H1 (cell line): ENCODE measurements around the gene SYT2. TPM values are rescaled to one million over a fixed set of nuclear protein-coding genes. Genes with fewer than 3 reads are reported as not detected.

Source experiments
- CTCF ChIA-PET: fragments of 300-600 bp; sonication (Branson Sonifier 250); formaldehyde crosslinking; loops from one replicate; lab custom pipeline; 2021; ENCODE audit not compliant: partially characterized antibody; lab: Charles Lee
- POLR2A ChIA-PET: fragments of 300-600 bp; sonication (Branson Sonifier 250); formaldehyde crosslinking; loops from one replicate; lab custom pipeline; 2021; ENCODE audit warnings: inconsistent platforms; ENCODE audit not compliant: partially characterized antibody; lab: Charles Lee
- DNase-seq, 2 experiments: peaks; one replicate each; pipeline versions ENCODE4 v3.0.0 to v3.0.0-alpha.2; 2010 to 2022; ENCODE audit warnings: low spot score in 2 of 2, low read depth in 1 of 2, mixed read lengths in 1 of 2
- FAIRE-seq: peaks from 2 replicates; lab custom pipeline; 2011; peaks lifted over from hg19 to GRCh38; lab: Jason Lieb, UNC
- H2AFZ ChIP-seq: 2 replicates; pipeline ENCODE4 v1.8.1; 2012; ENCODE audit warnings: low read length, inconsistent platforms
- H2AK5ac ChIP-seq: 2 replicates; pipeline ENCODE4 v1.6.1; 2013; ENCODE audit warnings: low read depth, low read length
- H2BK120ac ChIP-seq: replicated peaks from 2 replicates; pipeline ENCODE3; 2013; ENCODE audit warnings: low read depth, low read length, inconsistent platforms
- H2BK12ac ChIP-seq: 2 replicates; pipeline ENCODE4 v1.6.1; 2013; ENCODE audit warnings: low read depth, low read length
- H2BK15ac ChIP-seq: 2 replicates; pipeline ENCODE4 v1.6.1; 2013; ENCODE audit warnings: low read length
- H2BK20ac ChIP-seq: 2 replicates; pipeline ENCODE4 v1.6.1; 2013; ENCODE audit warnings: low read length
- H2BK5ac ChIP-seq: 2 replicates; pipeline ENCODE4 v1.6.1; 2013; ENCODE audit warnings: low read depth, low read length
- H3K14ac ChIP-seq: 2 replicates; pipeline ENCODE4 v1.6.1; 2013; ENCODE audit warnings: inconsistent platforms; ENCODE audit not compliant: insufficient read length
- H3K18ac ChIP-seq: 2 replicates; pipeline ENCODE4 v1.6.1; 2013; ENCODE audit warnings: low read length; ENCODE audit errors: extremely low read depth
- H3K23ac ChIP-seq: 2 replicates; pipeline ENCODE4 v1.6.1; 2013; ENCODE audit warnings: inconsistent platforms; ENCODE audit not compliant: insufficient read length
- H3K23me2 ChIP-seq: 2 replicates; pipeline ENCODE4 v1.6.1; 2013; ENCODE audit warnings: low read depth, low read length
- H3K27ac ChIP-seq: 2 replicates; pipeline ENCODE4 v1.6.1; 2011; ENCODE audit warnings: low read depth, low read length, inconsistent platforms
- H3K27me3 ChIP-seq, 4 experiments: replicated peaks in 1 of 4; 1 replicate in 1 of 4; 2 replicates in 3 of 4; pipeline versions ENCODE4 v1.6.1 to v1.8.1; 2011 to 2013; ENCODE audit warnings: low read length in 3 of 4, mild to moderate bottlenecking in 3 of 4, inconsistent platforms in 2 of 4, mixed read lengths in 2 of 4, moderate library complexity in 1 of 4; ENCODE audit not compliant: control insufficient read depth in 3 of 4, insufficient read depth in 3 of 4; ENCODE audit errors: extremely low read depth in 1 of 4
- H3K36me3 ChIP-seq, 4 experiments: 2 replicates each; pipeline versions ENCODE4 v1.6.1 to v1.8.1; 2011 to 2013; ENCODE audit warnings: mild to moderate bottlenecking in 4 of 4, low read length in 3 of 4, moderate library complexity in 2 of 4, control low read depth in 1 of 4, inconsistent platforms in 1 of 4; ENCODE audit not compliant: insufficient read depth in 4 of 4, control insufficient read depth in 2 of 4
- H3K4ac ChIP-seq: replicated peaks from 2 replicates; pipeline ENCODE3; 2013; ENCODE audit warnings: low read length, low read depth, mixed read lengths, inconsistent platforms; ENCODE audit not compliant: insufficient read length
- H3K4me1 ChIP-seq, 4 experiments: replicated peaks in 1 of 4; 1 replicate in 1 of 4; 2 replicates in 3 of 4; pipeline versions ENCODE4 v1.6.1 to v1.8.1; 2011 to 2013; ENCODE audit warnings: low read length in 3 of 4, inconsistent platforms in 2 of 4, mixed read lengths in 1 of 4; ENCODE audit not compliant: insufficient read depth in 4 of 4, control insufficient read depth in 3 of 4
- H3K4me2 ChIP-seq, 2 experiments: 2 replicates each; pipeline versions ENCODE4 v1.6.1 to v1.8.1; 2011 to 2013; ENCODE audit warnings: low read depth in 2 of 2, low read length in 2 of 2, control low read depth in 1 of 2, inconsistent platforms in 1 of 2, mild to moderate bottlenecking in 1 of 2; ENCODE audit not compliant: insufficient read depth in 1 of 2
- H3K4me3 ChIP-seq, 4 experiments: fragments of 200-600, 300-600 bp in 1 of 4; sonication (generic), shearing (Covaris generic), sonication (Bioruptor Twin) in 1 of 4; 2 replicates each; pipeline versions ENCODE4 v1.5.1 to v1.8.1; 2011 to 2016; ENCODE audit warnings: low read length in 4 of 4, low read depth in 3 of 4, control low read depth in 2 of 4, inconsistent platforms in 2 of 4, mild to moderate bottlenecking in 2 of 4, mixed read lengths in 1 of 4, moderate library complexity in 1 of 4; ENCODE audit not compliant: insufficient read depth in 2 of 4; ENCODE audit errors: extremely low read depth in 1 of 4
- H3K56ac ChIP-seq: replicated peaks from 2 replicates; pipeline ENCODE3; 2013; ENCODE audit warnings: low read depth, mild to moderate bottlenecking, mixed read lengths, low read length, inconsistent platforms; ENCODE audit not compliant: insufficient read length
- H3K79me1 ChIP-seq: 2 replicates; pipeline ENCODE4 v1.6.1; 2013; ENCODE audit warnings: low read depth, low read length, control low read depth
- H3K79me2 ChIP-seq, 2 experiments: 2 replicates each; pipeline versions ENCODE4 v1.6.1 to v1.8.1; 2012 to 2013; ENCODE audit warnings: low read length in 2 of 2, mild to moderate bottlenecking in 2 of 2, inconsistent platforms in 1 of 2; ENCODE audit not compliant: insufficient read depth in 2 of 2, control insufficient read depth in 1 of 2
- H3K9ac ChIP-seq, 4 experiments: replicated peaks in 1 of 4; 1 replicate in 1 of 4; 2 replicates in 3 of 4; pipeline versions ENCODE4 v1.6.1 to v1.8.1; 2011 to 2013; ENCODE audit warnings: low read depth in 3 of 4, low read length in 3 of 4, control low read depth in 2 of 4, mild to moderate bottlenecking in 2 of 4, moderate library complexity in 2 of 4, inconsistent platforms in 1 of 4; ENCODE audit errors: extremely low read depth in 1 of 4
- H3K9me3 ChIP-seq, 2 experiments: 2 replicates each; pipeline versions ENCODE4 v1.6.1 to v1.8.1; 2012 to 2013; ENCODE audit warnings: mild to moderate bottlenecking in 2 of 2, moderate library complexity in 2 of 2, control low read depth in 1 of 2, inconsistent platforms in 1 of 2, low read depth in 1 of 2, low read length in 1 of 2, mixed read lengths in 1 of 2; ENCODE audit not compliant: insufficient read depth in 2 of 2
- H4K20me1 ChIP-seq, 2 experiments: replicated peaks in 1 of 2; 2 replicates each; pipeline versions ENCODE3 to v1.8.1; 2011 to 2013; ENCODE audit warnings: inconsistent platforms in 2 of 2, low read length in 2 of 2, mild to moderate bottlenecking in 1 of 2; ENCODE audit not compliant: insufficient read depth in 2 of 2, control insufficient read depth in 1 of 2
- H4K5ac ChIP-seq: 2 replicates; pipeline ENCODE4 v1.6.1; 2013; ENCODE audit warnings: low read length, low read depth, mixed read lengths, inconsistent platforms; ENCODE audit not compliant: insufficient read length
- H4K8ac ChIP-seq: 2 replicates; pipeline ENCODE4 v1.8.0; 2013; ENCODE audit warnings: mild to moderate bottlenecking, moderate library complexity, low read length, inconsistent platforms; ENCODE audit not compliant: insufficient read depth; ENCODE audit errors: extremely low read depth
- H4K91ac ChIP-seq: replicated peaks from 2 replicates; pipeline ENCODE3; 2013; ENCODE audit warnings: low read length, mixed read lengths, inconsistent platforms; ENCODE audit not compliant: insufficient read length
- ASH2L ChIP-seq: fragments of 200-600, 300-600 bp; sonication (generic); IDR thresholded peaks from one replicate; pipeline ENCODE4 v1.7.1; 2017; ENCODE audit warnings: low read length
- CBX5 ChIP-seq: fragments of 300-800, 300-1000 bp; sonication (generic); IDR thresholded peaks from 2 replicates; pipeline ENCODE4 v1.7.1; 2016; ENCODE audit warnings: antibody characterized with exemption, low read length, low read depth
- CHD1 ChIP-seq: IDR thresholded peaks from 2 replicates; pipeline ENCODE4 v1.6.1; 2012; ENCODE audit warnings: low read depth, low read length, improper control_type of control experiment
- CREB1 ChIP-seq: IDR thresholded peaks from 2 replicates; pipeline ENCODE4 v1.6.1; 2012; ENCODE audit warnings: inconsistent platforms
- E2F6 ChIP-seq: IDR thresholded peaks from 2 replicates; pipeline ENCODE4 v1.6.1; 2012; ENCODE audit warnings: inconsistent platforms
- JUN ChIP-seq: IDR thresholded peaks from 2 replicates; pipeline ENCODE4 v1.6.1; 2011; ENCODE audit warnings: low read depth, mild to moderate bottlenecking, improper control_type of control experiment, low read length
- JUND ChIP-seq: IDR thresholded peaks from 2 replicates; pipeline ENCODE4 v1.6.1; 2011; ENCODE audit warnings: mild to moderate bottlenecking, improper control_type of control experiment, low read length
- MAX ChIP-seq: IDR thresholded peaks from 2 replicates; pipeline ENCODE4 v1.6.1; 2012; ENCODE audit warnings: inconsistent platforms
- POLR2AphosphoS5 ChIP-seq: IDR thresholded peaks from 2 replicates; pipeline ENCODE4 v1.6.1; 2011; ENCODE audit warnings: low read depth, low read length
- RXRA ChIP-seq: IDR thresholded peaks from 2 replicates; pipeline ENCODE4 v1.6.1; 2011; ENCODE audit warnings: low read depth, mild to moderate bottlenecking, low read length, moderate library complexity; ENCODE audit not compliant: insufficient read depth
- SIN3A ChIP-seq, 2 experiments: IDR thresholded peaks in 1 of 2; conservative IDR thresholded peaks in 1 of 2; 2 replicates each; pipeline ENCODE4 v1.6.1; 2011 to 2012; ENCODE audit warnings: low read length in 2 of 2, improper control_type of control experiment in 1 of 2, low read depth in 1 of 2, mild to moderate bottlenecking in 1 of 2
- SIRT6 ChIP-seq: IDR thresholded peaks from one replicate; pipeline ENCODE4 v1.7.1; 2012; ENCODE audit warnings: low read length, inconsistent platforms
- SP1 ChIP-seq: IDR thresholded peaks from 2 replicates; pipeline ENCODE4 v1.6.1; 2011; ENCODE audit warnings: low read depth, low read length
- WGBS, 2 experiments: shearing (Covaris generic) in 1 of 2; methylation state at CpG; one replicate each; pipeline versions ENCODE4 v1.1.6 to v1.1.7; 2013 to 2015; ENCODE audit warnings: low lambda C conversion rate in 2 of 2, mixed read lengths in 2 of 2, inconsistent platforms in 1 of 2, low coverage in 1 of 2, missing lambda C conversion rate in 1 of 2; ENCODE audit not compliant: insufficient replicate concordance in 2 of 2, insufficient coverage in 1 of 2, insufficient read length in 1 of 2; ENCODE audit errors: extremely low coverage in 1 of 2, missing lambda C conversion rate in 1 of 2; 5-methylcytosine and 5-hydroxymethylcytosine counted together
- polyA plus RNA-seq, 7 experiments: library from polyadenylated mRNA; depleted of rRNA in 3 of 7; stranded (reverse) in 5 of 7; unstranded in 2 of 7; fragments of >200 nt in 5 of 7; fragments of 200-250 nt in 2 of 7; gene quantifications; 1 replicate in 5 of 7; 2 replicates in 1 of 7; 4 replicates in 1 of 7; pipeline versions ENCODE4 v1.2.1 to v1.2.3, GENCODE V29; 2011 to 2013; ENCODE audit warnings: missing spikeins in 2 of 7, mixed read lengths in 2 of 7
- total RNA-seq: library from RNA; stranded (reverse); fragmentation: NEBNext Ultra II Directional; extraction: Animal tissue kit (Norgen Biotek cat#: 25700); gene quantifications from 2 replicates; pipeline ENCODE4 v1.2.1, GENCODE V29; 2021

SYT2 gene
- total and polyA plus RNA-seq, 2 of the 8 experiments (the other 6 are each of a cell fraction or from before 2014, with no cell fraction given) = 2.8 to 11.0 TPM

GRCh38 chr1:202645097-202645476 is 65.2 kb downstream of the SYT2 start:
- 18% methylated on average over 6 of the region's 6 CpGs; no CpG with 5 or more reads in 1 of the 2 experiments for WGBS, 2 experiments
- H3K4ac ChIP-seq = no peak overlapping the region
- H2BK5ac ChIP-seq = no peak overlapping the region
- POLR2A ChIA-PET = interaction anchor here (1.1 to 1.5 kb wide), 3 partner anchors 13 to 18 kb away, joined by 3 to 5 read pairs (median 3); no protein-coding TSS in a partner anchor
- H3K23ac ChIP-seq = no peak overlapping the region
- H3K9me3 ChIP-seq = no peaks in the 10 kb centered on the region
- DNase-seq (no peak), FAIRE-seq (no peak)
- H3K56ac ChIP-seq = no peak overlapping the region
- TF ChIP-seq CREB1 (no peak), POLR2AphosphoS5 (no peak), SP1 (no peak), E2F6 (no peak), JUND (no peak), SIN3A (conservative IDR thresholded peaks at IDR 0.05 in 1 of 2, IDR thresholded peaks at IDR 0.05 in 1 of 2; ENCODE audit: low read depth in 1 of 2, low read length in 2 of 2) (no peak), CHD1 (no peak), MAX (no peak), ASH2L (no peak), CBX5 (no peak), RXRA (no peak), JUN (no peak), SIRT6 (no peak)
- H3K79me2 ChIP-seq = no peaks in the 10 kb centered on the region
- no peak overlapping the region for H2AK5ac ChIP-seq
- no peak overlapping the region for H2BK20ac ChIP-seq
- H2BK120ac ChIP-seq = no peak overlapping the region
- peaks cover 2 to 3% of the 10 kb centered on the region in 2 experiments for H4K20me1 ChIP-seq
- CTCF ChIA-PET = interaction anchor here (1.0 to 11.9 kb wide), 2 partner anchors 14 to 19 kb away, joined by 3 to 122 read pairs; no protein-coding TSS in a partner anchor
- no peak overlapping the region for H2BK12ac ChIP-seq
- H4K5ac ChIP-seq = no peak overlapping the region
- no peak overlapping the region for H2AFZ ChIP-seq
- no peak overlapping the region for H3K18ac ChIP-seq
- peak overlapping the region in 3 of 4 experiments; percentile 51 to 79 (median 71); a peak in 4 of 8 replicates for H3K4me3 ChIP-seq
- peaks cover 0 to 31% (median 30%) of the 10 kb centered on the region in 4 experiments; a peak in 5 of 7 replicates for H3K27me3 ChIP-seq
- H4K91ac ChIP-seq = no peak overlapping the region
- peaks cover 2% of the 10 kb centered on the region; the same call in 1 of the 2 replicates for H3K79me1 ChIP-seq
- H3K36me3 ChIP-seq = no peaks in the 10 kb centered on the region
- H3K4me1 ChIP-seq = peaks cover 0 to 22% (median 11%) of the 10 kb centered on the region in 4 experiments; a peak in 6 of 7 replicates
- H3K4me2 ChIP-seq = peak overlapping the region; percentile 91 to 96
- H3K14ac ChIP-seq = no peak overlapping the region
- no peak overlapping the region for H4K8ac ChIP-seq
- H3K23me2 ChIP-seq = peaks cover 19% of the 10 kb centered on the region
- no peak overlapping the region for H3K9ac ChIP-seq
- H3K27ac ChIP-seq = no peak overlapping the region
- no peak overlapping the region for H2BK15ac ChIP-seq
